HFFc6 (cell line): Measurements from ENCODE around the gene PI4KB. TPM values are rescaled to one million over a fixed set of nuclear protein-coding genes. Genes with fewer than 3 reads are reported as not detected.

ENCODE experiments used
- DNase-seq: peaks from one replicate; pipeline ENCODE4 v3.0.0-alpha.2; 2018
- H3K27ac Mint-ChIP-seq: 2 replicates; pipeline ENCODE4 v1.8.0; 2020; ENCODE audit warnings: mild to moderate bottlenecking, mixed read lengths
- H3K27me3 Mint-ChIP-seq: 2 replicates; pipeline ENCODE4 v1.8.0; 2021; ENCODE audit warnings: mild to moderate bottlenecking, moderate library complexity, mixed read lengths; ENCODE audit not compliant: insufficient read depth
- H3K36me3 Mint-ChIP-seq: 2 replicates; pipeline ENCODE4 v1.8.0; 2021; ENCODE audit warnings: low read depth, mixed read lengths
- H3K4me1 Mint-ChIP-seq: 2 replicates; pipeline ENCODE4 v1.8.0; 2020; ENCODE audit warnings: low read depth, mixed read lengths
- H3K4me3 Mint-ChIP-seq: 2 replicates; pipeline ENCODE4 v1.8.0; 2020; ENCODE audit warnings: mild to moderate bottlenecking, moderate library complexity, mixed read lengths
- H3K9me3 Mint-ChIP-seq: 2 replicates; pipeline ENCODE4 v1.8.0; 2020; ENCODE audit warnings: mild to moderate bottlenecking, mixed read lengths
- CTCF ChIP-seq: fragments of 200-600 bp; sonication (generic); IDR thresholded peaks from 2 replicates; pipeline ENCODE4 v1.5.0; 2021; ENCODE audit warnings: antibody characterized with exemption, mild to moderate bottlenecking
- total RNA-seq, 6 experiments: library from RNA; stranded (reverse); fragmentation: NEBNext Ultra II Directional; extraction: Animal tissue kit (Norgen Biotek cat#: 25700); gene quantifications; 2 replicates in 1 of 6; 3 replicates in 5 of 6; pipeline ENCODE4 v1.2.3, GENCODE V29; 2021

PI4KB gene
- total RNA-seq, 6 experiments from 2014 or later, result 63.6 to 73.0 (median 70.0) TPM

- no peak overlapping the region; the same call in 1 of the 2 replicates for H3K27ac Mint-ChIP-seq
Observed at GRCh38 chr1:151289080-151289935, 37.9 kb downstream of the PI4KB start.

GRCh38 chr1:151288502-151288901, 38.7 kb downstream of the PI4KB start:
- H3K4me3 Mint-ChIP-seq, result no peak overlapping the region
- H3K27me3 Mint-ChIP-seq, result peaks cover 10% of the 10 kb centered on the region
- no peak for DNase-seq
- H3K4me1 Mint-ChIP-seq, result peaks cover 11% of the 10 kb centered on the region
- H3K36me3 Mint-ChIP-seq, result peaks cover 15% of the 10 kb centered on the region
- H3K9me3 Mint-ChIP-seq, result no peaks in the 10 kb centered on the region
- H3K27ac Mint-ChIP-seq, result peak overlapping the region; percentile 6; the same call in 1 of the 2 replicates
- TF ChIP-seq CTCF, result no peak

More at GRCh38 chr1:151289080-151289935, 37.9 kb downstream of the PI4KB start:
- no peak for DNase-seq
- no peak for TF ChIP-seq CTCF
- Mint-ChIP-seq H3K27me3 (peaks cover 10% of the 10 kb centered on the region), H3K4me3 (no peak overlapping the region), H3K36me3 (peaks cover 15% of the 10 kb centered on the region), H3K4me1 (peaks cover 3% of the 10 kb centered on the region), H3K9me3 (no peaks in the 10 kb centered on the region)

- Mint-ChIP-seq H3K36me3 (peaks cover 15% of the 10 kb centered on the region), H3K27ac (no peak overlapping the region), H3K4me1 (peaks cover 16% of the 10 kb centered on the region)
Observed at GRCh38 chr1:151287767-151288500, 39.3 kb downstream of the PI4KB start.

GRCh38 chr1:151287341-151287699, 39.9 kb downstream of the PI4KB start:
- TF ChIP-seq CTCF, result no peak
- peaks cover 9% of the 10 kb centered on the region for H3K36me3 Mint-ChIP-seq
- peaks cover 13% of the 10 kb centered on the region for H3K27me3 Mint-ChIP-seq
- H3K4me1 Mint-ChIP-seq, result peaks cover 16% of the 10 kb centered on the region
- H3K9me3 Mint-ChIP-seq, result no peaks in the 10 kb centered on the region
- H3K27ac Mint-ChIP-seq, result no peak overlapping the region
- no peak for DNase-seq
- no peak overlapping the region for H3K4me3 Mint-ChIP-seq

More at GRCh38 chr1:151287767-151288500, 39.3 kb downstream of the PI4KB start:
- peaks cover 15% of the 10 kb centered on the region for H3K27me3 Mint-ChIP-seq
- H3K4me3 Mint-ChIP-seq, result no peak overlapping the region
- no peak for TF ChIP-seq CTCF
- DNase-seq, result no peak
- no peaks in the 10 kb centered on the region for H3K9me3 Mint-ChIP-seq

- Mint-ChIP-seq H3K27me3 (peaks cover 15% of the 10 kb centered on the region), H3K36me3 (peaks cover 9% of the 10 kb centered on the region), H3K4me1 (peaks cover 16% of the 10 kb centered on the region), H3K27ac (peak overlapping the region; percentile 24; the same call in 1 of the 2 replicates), H3K4me3 (no peak overlapping the region), H3K9me3 (no peaks in the 10 kb centered on the region)
- no peak for DNase-seq
- TF ChIP-seq CTCF, result no peak
Observed at GRCh38 chr1:151286619-151287340, 40.4 kb downstream of the PI4KB start.
